Forelimb muscle (tissue), 1 donor: Measurements from ENCODE around the gene DLGAP3. TPM values are rescaled to one million over a fixed set of nuclear protein-coding genes. Genes with fewer than 3 reads are reported as not detected.
"Not testable (repeated sequence)": the region's sequence is repeated elsewhere in the genome, so short reads cannot be mapped to it uniquely, and the experiment has no call there.

ENCODE experiments used
- DNase-seq: peaks from one replicate; pipeline ENCODE4 v3.0.0-alpha.2; 2013; ENCODE audit warnings: low read depth
- polyA plus RNA-seq: library from polyadenylated mRNA; unstranded; fragments of 120-200 nt; gene quantifications from one replicate; pipeline ENCODE4 v1.2.1, GENCODE V29; 2013; ENCODE audit not compliant: insufficient read length

DLGAP3 gene, protein sequence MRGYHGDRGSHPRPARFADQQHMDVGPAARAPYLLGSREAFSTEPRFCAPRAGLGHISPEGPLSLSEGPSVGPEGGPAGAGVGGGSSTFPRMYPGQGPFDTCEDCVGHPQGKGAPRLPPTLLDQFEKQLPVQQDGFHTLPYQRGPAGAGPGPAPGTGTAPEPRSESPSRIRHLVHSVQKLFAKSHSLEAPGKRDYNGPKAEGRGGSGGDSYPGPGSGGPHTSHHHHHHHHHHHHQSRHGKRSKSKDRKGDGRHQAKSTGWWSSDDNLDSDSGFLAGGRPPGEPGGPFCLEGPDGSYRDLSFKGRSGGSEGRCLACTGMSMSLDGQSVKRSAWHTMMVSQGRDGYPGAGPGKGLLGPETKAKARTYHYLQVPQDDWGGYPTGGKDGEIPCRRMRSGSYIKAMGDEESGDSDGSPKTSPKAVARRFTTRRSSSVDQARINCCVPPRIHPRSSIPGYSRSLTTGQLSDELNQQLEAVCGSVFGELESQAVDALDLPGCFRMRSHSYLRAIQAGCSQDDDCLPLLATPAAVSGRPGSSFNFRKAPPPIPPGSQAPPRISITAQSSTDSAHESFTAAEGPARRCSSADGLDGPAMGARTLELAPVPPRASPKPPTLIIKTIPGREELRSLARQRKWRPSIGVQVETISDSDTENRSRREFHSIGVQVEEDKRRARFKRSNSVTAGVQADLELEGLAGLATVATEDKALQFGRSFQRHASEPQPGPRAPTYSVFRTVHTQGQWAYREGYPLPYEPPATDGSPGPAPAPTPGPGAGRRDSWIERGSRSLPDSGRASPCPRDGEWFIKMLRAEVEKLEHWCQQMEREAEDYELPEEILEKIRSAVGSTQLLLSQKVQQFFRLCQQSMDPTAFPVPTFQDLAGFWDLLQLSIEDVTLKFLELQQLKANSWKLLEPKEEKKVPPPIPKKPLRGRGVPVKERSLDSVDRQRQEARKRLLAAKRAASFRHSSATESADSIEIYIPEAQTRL
- polyA plus RNA-seq: 0.16 TPM

DNA sequence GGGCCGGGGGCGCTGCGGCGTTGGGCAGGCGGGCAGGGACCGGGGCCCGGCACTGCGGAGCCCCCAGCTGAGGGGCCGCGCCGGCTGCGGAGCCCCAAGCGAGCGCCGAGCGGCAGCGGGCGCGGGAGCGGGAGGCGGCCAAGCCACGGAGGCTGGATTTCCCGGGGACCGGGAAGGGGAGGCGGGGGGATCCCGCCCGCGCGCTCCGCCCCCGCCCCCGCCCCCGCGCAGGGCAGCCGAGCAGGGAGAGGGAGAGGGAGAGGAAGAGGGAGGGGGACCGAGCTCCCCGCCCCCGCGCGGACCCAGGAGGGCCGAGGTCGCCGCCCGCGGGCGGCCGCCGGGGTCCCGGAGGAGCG is at the start of gene DLGAP3:
Gene DLGAP3, minus strand, starts transcription at position 154 of the 356 bp plus-strand sequence. CDS start 24,267 bp downstream, outside the sequence.
- no peak for DNase-seq

DNA sequence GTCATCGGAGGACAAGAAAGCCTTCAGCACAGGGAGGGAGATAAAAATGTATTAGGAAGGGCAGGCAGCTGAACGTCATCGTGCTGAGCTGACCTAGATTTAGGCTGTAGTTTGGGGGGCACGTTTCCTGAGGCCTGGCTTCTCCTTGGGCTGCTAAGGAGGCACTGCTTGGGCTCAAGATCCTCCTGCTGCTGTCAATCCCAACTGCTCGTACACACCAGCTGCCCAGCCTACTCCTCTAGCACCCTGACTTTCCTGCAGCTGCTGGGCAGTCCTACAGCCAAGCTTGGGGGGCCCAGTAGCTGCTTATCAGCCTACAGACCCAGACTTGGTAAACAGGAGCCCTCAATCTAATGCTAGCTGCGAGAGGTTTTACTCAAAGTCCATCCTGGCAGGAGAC is 49.5 kb upstream of the DLGAP3 start:
- no peak for DNase-seq

DNA sequence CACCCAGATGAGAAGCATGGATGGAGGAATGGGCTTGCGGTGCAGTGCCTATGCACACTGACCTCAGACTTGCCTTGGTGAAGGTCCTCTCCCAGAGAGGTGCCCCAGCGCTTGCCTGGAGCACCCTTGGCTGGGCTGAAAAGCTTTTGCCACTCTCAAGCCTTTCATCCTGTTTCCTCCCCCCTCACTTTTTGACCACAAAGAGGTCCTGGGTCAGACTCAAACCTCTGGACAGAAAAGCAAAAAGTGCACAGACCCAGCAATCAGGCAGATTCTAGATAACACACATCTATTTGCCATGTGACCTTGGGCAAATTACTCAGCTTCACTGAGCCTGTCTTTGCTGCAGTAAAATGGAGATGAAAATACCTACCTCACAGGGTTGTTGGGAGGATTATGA is 48.4 kb upstream of the DLGAP3 start:
- DNase-seq: no peak

DNA sequence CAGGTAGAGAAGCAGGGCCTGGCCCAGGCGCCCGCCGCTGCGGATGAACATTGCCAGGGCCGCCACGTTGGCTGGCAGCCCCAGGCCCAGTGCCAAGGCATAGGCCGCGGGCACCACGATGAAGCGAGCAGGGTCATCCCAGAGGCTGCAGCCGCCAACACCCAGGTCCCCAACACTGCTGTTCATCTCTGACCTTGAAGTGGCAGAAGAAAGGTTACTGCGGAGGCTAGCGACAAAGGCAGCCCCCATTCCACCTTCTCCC is 47.7 kb upstream of the DLGAP3 start:
- no peak for DNase-seq

DNA sequence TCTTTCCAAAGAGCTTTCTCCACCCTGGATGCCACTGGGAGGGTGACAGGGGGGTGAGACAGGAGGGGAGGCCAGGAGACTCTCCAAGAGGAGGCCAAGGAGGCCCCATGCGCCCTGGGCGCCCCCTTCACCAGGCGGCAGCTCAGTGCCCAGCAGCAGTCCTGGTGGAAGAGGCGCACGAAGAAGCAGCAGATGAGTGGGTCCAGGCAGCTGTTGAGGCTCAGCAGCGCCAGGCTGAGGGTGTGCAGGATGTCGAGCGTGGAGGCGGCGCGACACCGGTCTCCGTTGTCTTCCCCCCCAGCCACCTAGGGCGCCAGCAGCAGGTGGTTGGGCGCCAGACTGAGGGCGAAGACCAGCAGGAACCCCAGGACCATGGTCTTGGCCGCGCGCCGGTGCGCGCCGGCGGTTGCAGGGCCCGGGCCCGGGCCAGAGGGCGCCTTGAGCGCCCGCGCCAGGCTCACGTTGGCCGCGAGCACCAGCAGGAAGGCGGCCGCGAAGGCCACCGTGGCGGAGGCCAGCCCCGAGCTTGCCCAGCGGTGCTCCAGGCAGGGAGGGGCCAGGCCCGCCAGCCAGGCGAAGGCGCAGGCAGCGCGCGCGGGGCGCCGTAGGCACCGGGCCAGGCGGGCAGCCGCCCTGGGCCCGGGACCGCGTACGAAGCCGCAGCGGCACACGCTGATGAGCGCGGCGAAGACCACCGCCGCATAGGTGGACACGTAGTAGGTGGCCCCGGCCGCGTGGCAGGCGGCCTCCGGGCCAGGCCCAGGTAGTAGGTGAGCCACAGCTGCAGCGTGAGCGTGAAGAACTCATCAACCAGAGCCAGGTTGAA is 47.1 kb upstream of the DLGAP3 start:
- no peak for DNase-seq

DNA sequence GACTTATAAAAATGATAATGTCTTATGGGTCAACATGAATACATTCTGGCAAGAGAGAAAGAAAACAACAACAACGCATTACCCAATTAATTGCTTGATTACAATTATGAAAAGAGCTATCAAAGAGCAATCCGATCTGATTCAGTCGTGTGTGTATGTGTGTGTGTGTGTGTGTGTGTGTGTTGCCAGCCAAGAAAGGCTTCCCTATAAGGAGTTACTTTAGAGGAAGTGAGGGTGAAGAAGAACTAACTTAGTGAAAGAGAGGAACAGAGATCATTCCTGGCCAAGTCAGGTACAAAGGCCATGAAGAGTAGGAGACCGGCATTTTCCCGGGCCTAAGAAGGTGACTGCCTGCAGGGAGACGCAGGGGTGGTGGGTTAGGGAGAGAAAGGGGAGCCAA is 46.3 kb upstream of the DLGAP3 start:
- DNase-seq: no peak

DNA sequence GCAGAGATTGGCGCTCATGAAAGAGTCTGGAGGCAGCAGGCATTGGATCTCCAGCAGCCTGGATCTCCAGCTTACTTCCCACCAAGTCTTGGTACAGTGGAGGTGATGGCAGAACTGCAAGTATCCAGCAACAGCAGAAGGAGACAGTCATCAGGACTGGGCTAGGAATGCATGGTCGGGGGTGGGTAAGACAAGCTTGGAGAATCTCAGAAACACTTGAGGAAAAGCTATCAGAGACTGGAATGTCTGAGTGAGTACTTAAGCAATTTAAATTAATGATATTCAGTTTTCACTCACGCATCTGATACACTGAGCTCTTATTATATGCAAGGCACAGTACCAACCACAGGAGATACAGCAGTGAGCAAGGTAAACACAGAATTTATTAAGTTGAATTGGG is 45.9 kb upstream of the DLGAP3 start:
- no peak for DNase-seq

DNA sequence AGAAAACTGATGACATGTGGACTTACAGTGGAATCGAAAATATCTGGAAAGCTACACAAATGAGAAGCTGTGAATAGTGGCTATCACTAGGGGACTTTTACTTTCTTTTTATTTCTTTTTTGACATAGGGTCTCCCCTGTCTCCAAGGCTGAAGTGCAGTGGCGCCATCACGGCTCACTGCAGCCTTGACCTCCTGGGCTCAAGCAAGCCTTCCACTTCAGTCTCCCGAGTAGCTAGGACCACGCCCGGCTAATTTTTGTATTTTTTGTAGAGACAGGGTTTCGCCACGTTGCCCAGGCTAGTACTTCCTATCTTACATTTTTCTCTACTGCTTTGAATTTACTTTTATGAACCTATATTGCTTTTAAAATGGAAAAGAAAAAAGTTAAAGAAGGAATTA is 45.2 kb upstream of the DLGAP3 start:
- DNase-seq: no peak

DNA sequence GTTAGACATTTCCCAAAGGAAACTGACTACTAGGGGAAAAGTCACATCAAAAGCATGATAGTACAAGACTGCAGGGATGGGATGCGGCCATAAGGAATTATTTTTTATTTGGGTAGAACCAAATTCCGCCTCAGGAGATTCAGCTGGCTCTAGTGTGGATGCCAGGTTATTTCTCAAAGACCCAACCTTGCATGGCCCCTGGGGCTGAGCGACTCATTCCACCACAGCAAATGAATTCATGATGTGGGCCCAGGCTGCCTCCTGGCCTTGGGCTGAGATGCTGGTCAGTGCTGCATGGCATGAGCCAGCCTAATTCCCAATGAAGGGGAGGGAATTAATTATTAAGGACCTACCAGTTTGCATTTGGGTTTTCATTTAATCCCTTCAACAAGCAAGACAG is 43.9 kb upstream of the DLGAP3 start:
- no peak for DNase-seq

DNA sequence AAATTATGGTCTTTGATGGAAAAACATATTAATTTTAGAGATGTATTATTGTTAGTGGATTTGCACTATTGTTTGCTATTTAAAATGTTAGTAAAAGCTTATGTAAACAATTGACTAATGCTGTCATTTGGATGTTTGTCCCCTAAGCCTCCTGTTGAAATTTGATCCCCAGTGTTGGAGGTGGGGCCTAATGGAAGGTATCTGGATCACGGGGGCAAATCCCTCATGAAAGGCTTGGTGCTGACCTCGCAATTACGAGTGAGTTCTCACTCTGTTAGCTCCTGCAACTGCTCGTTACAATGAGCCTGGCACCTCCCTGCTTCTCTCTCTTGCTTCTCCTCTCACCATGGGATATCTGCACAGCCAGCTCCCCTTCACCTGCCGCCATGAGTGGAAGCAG is 41.4 kb upstream of the DLGAP3 start:
- no peak for DNase-seq

DNA sequence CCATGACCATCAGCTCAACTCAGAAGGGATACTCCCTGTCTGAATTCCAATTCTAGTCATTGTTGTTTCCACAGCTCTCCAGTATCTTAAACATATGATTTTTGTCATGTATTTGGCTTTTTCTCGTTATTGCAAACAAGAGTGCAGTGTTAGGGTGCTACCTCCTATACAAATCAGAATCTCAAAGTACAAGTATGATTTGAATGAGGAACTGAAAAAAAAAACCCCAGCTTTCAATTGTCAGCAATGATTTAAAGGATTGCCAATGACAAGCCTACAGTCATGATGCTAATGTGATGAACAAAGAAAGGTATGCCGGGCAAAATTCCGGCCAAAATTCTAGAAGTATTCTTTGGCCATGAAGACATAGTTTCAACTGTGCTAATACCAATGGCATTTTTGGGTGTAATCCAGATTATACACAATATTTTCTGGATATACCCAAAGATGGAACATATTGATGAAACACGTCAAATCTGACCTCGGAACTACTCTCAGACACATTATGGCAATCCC is 40.8 kb upstream of the DLGAP3 start:
- DNase-seq: no peak

DNA sequence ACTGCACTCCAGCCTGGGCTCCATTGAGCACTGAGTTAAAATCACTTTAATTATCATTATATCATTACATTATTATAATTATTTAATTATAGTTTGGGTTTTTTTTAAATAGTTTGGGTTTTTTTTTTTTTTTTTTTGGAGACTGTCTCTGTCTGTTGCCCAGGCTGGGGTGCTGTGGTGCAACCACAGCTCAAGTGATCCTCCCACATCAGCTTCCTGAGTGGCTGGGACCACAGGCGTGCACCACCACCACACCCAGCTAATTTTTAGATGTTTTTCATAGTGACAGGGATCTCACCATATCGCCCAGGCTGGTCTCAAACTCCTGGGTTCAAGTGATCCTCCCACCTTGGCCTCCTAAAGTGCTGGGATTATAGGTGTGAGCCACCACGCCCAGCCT is 38.8 kb upstream of the DLGAP3 start:
- DNase-seq: not testable (repeated sequence)

DNA sequence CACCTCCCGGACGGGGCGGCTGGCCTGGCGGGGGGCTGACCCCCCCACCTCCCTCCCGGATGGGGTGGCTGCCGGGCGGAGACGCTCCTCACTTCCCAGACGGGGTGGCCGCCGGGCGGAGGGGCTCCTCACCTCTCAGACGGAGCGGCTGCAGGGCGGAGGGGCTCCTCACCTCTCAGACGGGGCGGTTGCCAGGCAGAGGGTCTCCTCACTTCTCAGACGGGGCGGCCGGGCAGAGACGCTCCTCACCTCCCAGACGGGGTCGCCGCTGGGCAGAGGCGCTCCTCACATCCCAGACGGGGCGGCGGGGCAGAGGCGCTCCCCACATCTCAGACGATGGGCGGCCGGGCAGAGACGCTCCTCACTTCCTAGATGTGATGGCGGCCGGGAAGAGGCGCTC is 38.2 kb upstream of the DLGAP3 start:
- DNase-seq: not testable (repeated sequence)

DNA sequence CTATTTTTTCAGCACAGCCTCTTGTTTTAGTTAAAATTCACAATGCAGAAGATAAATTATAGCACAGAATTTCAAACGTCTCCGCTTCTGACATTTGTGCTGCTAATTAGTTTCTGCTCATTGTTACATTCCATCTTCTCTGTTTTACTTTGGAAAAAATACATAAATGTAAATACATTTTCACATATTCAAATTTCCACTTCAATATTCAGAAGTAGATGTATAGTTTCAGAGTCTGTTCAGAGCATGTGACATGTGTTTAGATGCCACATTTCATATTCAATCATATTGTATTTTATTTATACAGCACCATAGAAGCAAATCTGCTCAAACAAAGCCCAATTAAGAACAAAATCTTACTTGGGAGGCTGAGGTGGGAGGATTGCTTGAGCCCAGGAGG is 36.1 kb upstream of the DLGAP3 start:
- no peak for DNase-seq

DNA sequence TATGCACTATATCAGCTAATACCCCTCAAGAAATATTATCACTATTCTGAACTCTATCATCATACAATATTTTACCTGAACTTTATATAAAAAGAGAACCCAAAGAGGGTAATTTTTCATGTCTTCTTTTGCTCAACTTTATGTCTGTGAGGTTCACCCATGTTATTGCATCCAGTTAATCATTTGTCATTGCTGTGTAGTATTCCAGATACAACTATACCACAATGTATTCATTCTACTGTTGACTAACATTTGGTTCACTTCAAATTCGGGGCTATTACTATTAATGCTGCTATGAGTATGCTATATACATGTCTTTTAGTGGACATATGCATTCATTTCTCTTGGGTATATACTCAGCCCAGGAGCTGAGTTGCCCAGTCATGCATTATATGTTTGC is 21.0 kb upstream of the DLGAP3 start:
- DNase-seq: no peak

DNA sequence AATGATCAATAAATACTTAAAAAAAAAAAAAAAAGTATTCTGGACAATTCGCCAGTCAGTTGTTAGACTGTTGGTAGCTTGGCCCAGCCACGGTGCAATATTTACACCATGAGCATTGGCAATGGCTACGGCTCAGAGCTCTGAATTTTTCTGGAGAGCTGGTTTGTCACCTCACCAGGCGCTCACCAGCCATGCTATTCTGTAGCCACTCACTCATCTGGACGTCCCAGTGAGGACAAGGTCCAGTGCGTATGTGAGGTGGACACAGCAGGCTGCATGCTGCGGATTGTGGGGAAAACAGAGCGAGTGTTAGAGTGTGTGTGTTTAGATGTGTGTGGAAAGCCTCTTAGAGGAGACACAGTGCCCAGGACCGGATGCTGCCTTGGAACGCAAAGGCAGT is 19.3 kb upstream of the DLGAP3 start:
- not testable (repeated sequence) for DNase-seq

DNA sequence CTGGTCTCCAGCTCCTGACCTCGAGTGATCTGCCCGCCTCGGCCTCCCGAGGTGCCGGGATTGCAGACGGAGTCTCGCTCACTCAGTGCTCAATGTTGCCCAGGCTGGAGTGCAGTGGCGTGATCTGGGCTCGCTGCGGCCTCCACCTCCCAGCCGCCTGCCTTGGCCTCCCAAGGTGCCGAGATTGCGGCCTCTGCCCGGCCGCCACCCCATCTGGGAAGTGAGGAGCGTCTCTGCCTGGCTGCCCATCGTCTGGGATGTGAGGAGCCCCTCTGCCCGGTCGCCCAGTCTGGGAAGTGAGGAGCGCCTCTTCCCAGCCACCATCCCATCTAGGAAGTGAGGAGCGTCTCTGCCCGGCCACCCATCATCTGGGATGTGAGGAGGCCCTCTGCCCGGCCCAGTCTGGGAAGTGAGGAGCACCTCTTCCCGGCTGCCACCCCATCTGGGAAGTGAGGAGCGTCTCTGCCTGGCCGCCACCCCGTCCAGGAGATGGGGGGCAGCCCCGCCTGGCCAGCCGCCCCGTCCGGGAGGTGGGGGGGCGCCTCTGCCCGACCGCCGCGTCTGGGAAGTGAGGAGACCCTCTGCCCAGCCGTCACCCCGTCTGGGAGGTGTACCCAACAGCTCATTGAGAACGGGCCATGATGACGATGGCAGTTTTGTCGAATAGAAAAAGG is 18.3 kb upstream of the DLGAP3 start:
- DNase-seq: not testable (repeated sequence)

DNA sequence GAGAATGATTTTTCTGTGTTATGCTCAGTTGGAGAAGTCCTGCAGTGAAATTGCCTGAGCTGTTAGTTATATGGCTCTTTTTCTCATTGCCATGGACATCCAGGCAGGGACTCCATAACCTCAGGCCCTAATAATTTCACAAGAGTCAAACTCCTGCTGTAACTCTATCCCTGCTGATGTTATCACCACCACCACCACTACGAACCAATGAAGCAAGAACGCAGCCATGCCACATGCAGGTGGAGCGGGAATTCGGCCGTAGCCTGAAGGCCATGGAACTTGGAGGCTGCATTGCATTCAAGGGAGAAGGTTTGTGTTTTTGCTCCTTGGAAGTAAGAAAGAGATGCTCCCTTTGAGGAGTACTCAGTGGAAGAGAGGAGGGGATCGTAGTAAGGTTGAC is 16.8 kb upstream of the DLGAP3 start:
- no peak for DNase-seq

DNA sequence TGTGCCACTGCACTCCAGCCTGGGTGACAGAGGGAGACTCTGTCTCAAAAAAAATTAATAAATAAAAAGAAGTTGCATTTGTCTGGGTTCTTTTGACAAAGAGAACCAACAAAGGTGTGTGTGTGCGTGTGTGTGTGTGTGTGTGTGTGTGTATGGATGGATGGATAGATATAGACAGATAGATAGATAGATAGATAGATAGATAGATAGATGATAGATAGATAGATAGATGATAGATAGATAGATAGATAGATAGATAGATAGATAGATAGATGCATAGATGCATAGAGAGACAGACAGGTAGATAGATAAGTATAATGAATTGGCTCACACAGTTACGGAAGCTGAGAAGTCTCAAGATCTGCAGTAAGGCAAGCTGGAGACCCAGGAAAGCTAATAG is 12.3 kb upstream of the DLGAP3 start:
- DNase-seq: not testable (repeated sequence)

DNA sequence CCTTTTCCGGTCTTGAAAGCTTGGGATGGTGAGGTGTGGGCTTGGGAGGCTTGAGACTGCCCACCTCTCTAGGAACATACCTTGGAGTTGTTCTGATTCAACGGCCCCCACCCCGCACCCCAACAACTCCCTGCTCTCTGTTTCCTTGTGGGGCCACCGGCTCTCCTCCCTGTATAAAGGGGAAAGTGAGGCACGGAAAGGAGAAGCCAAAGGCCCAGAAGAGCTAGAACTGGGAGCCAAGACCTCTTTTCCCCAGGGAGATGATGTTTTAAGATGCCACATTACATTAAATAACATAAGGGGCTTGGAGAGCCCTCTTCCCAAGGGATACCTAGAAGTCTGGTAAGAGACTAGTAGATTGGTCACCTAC is 1.2 kb upstream of the DLGAP3 start:
- no peak for DNase-seq
